Measurements from ENCODE around the gene NMNAT3. TPM values are rescaled to one million over a fixed set of nuclear protein-coding genes. Genes with fewer than 3 reads are reported as not detected.

NMNAT3 gene
- total RNA-seq, 4 donors from 2014 or later, result 3.5 to 9.5 (median 7.2) TPM

DNA sequence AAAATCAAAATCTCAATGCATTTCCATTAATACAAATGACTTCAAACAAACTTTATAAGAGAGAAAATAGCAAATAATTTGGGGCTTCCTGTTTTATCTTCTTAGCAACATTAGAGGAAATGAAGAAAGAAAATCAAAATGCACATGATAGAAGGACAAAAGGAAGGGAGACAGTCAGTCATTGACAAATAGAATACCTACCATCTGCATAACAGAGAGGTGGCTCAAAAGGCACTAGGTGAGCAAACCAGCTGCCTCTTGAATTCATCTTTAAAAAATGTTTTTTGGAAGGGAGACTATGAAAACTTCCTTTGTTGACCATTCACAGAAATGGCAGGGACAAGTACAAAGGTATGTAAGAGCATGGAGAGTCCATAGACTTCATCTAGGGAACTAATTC lies 9.4 kb downstream of the NMNAT3 start:
- no peak for TF ChIP-seq CTCF (IDR thresholded peaks at IDR 0.05)
- ATAC-seq (ENCODE audit: low FRiP score) (no peak), DNase-seq (ENCODE audit: low spot score) (no peak)

- ATAC-seq (ENCODE audit: low FRiP score) (no peak), DNase-seq (ENCODE audit: low spot score) (no peak)
- TF ChIP-seq CTCF (IDR thresholded peaks at IDR 0.05), result no peak
Measured at GRCh38 chr3:139664958-139665357, 12.8 kb downstream of the NMNAT3 start.

DNA sequence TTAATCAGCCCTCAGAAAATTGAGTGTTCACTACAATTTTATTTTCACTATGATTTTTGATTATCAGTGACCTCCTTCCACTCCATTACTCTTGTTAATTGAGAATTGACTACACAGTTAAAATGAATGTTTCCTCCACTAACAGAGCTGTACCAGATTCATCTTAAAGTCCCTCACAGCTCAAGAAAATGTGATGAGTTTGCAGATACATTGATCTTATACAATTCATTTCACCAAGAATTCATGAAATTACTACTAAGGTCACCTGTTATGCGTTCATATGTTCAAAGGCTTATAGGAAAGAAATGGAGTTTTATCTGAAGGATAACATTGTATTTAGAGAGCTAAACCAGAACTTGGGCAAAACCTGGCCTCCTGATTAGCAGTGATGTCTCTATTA lies 17.5 kb downstream of the NMNAT3 start:
- DNase-seq (ENCODE audit: low spot score) (no peak), ATAC-seq (ENCODE audit: low FRiP score) (no peak)
- TF ChIP-seq CTCF (IDR thresholded peaks at IDR 0.05), result no peak

DNA sequence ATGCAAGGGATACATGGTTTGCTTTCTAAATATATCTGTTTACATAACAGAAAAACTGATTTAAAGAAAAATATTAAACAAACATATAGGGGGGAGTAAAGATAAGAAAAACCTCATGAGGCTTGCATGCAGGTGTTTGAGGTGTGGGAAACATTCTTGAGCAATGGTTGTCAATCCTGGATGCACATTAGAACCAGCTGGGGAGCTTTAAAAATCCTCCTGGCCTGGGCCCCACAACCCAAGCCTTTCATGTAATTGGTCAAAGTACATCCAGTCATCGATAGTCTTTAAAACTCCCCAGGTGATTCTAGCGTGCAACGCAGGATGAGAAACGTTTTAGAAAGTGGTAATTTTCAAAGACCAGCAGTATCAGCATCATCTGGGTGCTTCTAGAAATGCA lies 18.3 kb downstream of the NMNAT3 start:
- DNase-seq (ENCODE audit: low spot score) (no peak), ATAC-seq (ENCODE audit: low FRiP score) (no peak)
- TF ChIP-seq CTCF (IDR thresholded peaks at IDR 0.05), result no peak

GRCh38 chr3:139657936-139658335 lies 19.8 kb downstream of the NMNAT3 start:
- DNase-seq (ENCODE audit: low spot score) (no peak), ATAC-seq (ENCODE audit: low FRiP score) (peak; percentile 22)
- no peak for TF ChIP-seq CTCF (IDR thresholded peaks at IDR 0.05)

- no peak for DNase-seq (ENCODE audit: low spot score)
- TF ChIP-seq CTCF (IDR thresholded peaks at IDR 0.05), result no peak
- peak; percentile 12 for ATAC-seq (ENCODE audit: low FRiP score)
Measured at GRCh38 chr3:139657434-139657833, 20.3 kb downstream of the NMNAT3 start.

GRCh38 chr3:139655909-139656595 lies 21.7 kb downstream of the NMNAT3 start:
- ATAC-seq (ENCODE audit: low FRiP score), result no peak

More at GRCh38 chr3:139655909-139656595, 21.7 kb downstream of the NMNAT3 start:
- no peak for TF ChIP-seq CTCF (IDR thresholded peaks at IDR 0.05)
- no peak for DNase-seq (ENCODE audit: low spot score)

All from omental fat pad (tissue), 4 donors.